GM12891 (cell line): ENCODE data around the gene ING1.

Experiments
- PAX5 ChIP-seq: IDR thresholded peaks from 2 replicates; pipeline ENCODE4 v1.6.1; 2011; ENCODE audit warnings: low read length, moderate library complexity, mild to moderate bottlenecking; ENCODE audit not compliant: insufficient read depth, severe bottlenecking
- POLR2A ChIP-seq: IDR thresholded peaks from 2 replicates; pipeline ENCODE4 v1.6.1; 2011; ENCODE audit warnings: low read depth, low read length, control low read depth
- POLR2AphosphoS5 ChIP-seq: IDR thresholded peaks from 2 replicates; pipeline ENCODE4 v1.6.1; 2011; ENCODE audit warnings: low read depth, low read length, control low read depth
- SPI1 ChIP-seq: IDR thresholded peaks from 2 replicates; pipeline ENCODE4 v1.6.1; 2011; ENCODE audit warnings: low read depth, low read length, control low read depth
- TAF1 ChIP-seq: IDR thresholded peaks from 2 replicates; pipeline ENCODE4 v1.6.1; 2011; ENCODE audit warnings: low read depth, low read length, control low read depth

DNA sequence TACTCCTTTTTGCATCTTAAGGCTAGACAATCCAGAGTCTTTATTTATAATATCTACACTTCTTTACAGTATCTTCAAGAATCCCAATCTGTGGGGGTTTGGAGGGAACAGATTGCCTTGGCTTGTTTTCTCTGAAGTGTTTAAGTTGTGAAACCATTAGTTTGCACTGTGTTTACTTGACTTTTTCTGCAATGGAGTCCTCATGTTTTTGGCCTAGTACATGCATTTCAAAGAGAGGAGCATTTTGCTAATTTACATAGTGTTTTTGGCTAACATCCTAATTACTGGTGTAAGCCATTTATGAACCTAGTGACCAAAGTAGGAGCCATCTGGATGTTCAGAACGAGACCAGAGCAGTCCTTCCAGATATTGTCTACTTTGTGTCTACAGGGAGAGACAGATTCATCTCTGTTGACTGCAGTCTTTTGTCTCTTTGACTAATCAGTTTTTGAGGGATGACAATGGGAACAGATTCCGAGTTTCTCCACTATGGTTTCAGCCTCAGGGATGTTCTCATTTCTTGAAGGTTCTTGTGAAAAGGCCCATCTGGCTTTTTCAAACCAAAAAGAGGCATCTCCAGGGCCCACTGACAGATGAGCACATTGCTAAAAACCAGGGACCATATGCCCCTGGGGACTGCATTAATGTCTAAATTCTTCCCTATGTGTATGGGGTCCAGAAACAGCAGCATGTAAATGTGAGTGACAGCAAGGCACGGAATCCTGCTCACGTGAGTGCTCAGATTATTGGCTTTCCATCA lies 53.4 kb downstream of the ING1 start:
- no peak for TF ChIP-seq POLR2A
- TF ChIP-seq PAX5, result no peak
- no peak for TF ChIP-seq POLR2AphosphoS5
- TF ChIP-seq TAF1, result no peak
- no peak for TF ChIP-seq SPI1
